CD4-positive, alpha-beta T cell treated with Interleukin-15 for 4 hours (primary cell): ENCODE results near the gene MAFB.

Experiments used
- DNase-seq: peaks from one replicate; pipeline ENCODE4 v3.0.0-alpha.2; 2020; ENCODE audit warnings: low spot score

Gene MAFB

DNA sequence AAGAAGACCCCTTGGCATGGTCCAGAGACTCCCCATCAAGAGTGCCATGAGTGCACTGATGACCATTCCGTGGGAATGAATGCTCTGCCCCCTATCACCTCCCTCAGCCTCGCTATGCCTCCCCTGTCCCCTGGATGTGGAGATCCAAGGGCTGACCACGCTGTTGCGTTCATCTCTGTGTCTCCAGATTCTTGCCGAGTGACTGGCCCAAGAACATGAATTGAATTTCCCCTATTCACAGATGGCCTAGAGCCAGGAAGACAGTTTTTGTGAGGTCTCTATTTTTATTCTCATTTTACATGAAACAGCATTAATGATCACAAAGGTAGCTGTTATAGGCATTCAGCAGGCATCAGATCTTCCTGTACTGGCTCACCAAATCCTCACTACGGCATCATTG, 33.6 kb downstream of the MAFB start:
- no peak for DNase-seq

DNA sequence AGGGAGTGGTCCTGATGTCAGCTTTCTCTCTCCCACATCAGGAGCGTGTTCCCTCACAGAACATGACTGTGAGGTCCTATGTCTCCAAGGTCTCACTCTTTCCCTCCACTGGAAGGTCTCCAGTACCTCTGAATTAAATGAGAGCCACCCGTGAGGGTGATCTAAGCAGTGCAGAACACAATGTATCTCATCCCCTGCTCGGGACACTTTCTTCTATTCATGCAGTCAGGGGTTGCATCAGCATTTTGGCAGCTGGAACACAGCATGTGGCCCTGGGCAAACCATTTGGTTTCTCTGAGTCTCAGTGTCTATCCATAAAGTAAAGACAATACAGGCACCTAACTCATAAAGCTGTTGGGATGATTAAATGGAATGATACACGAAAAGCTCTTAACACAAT, 34.2 kb downstream of the MAFB start:
- no peak for DNase-seq

DNA sequence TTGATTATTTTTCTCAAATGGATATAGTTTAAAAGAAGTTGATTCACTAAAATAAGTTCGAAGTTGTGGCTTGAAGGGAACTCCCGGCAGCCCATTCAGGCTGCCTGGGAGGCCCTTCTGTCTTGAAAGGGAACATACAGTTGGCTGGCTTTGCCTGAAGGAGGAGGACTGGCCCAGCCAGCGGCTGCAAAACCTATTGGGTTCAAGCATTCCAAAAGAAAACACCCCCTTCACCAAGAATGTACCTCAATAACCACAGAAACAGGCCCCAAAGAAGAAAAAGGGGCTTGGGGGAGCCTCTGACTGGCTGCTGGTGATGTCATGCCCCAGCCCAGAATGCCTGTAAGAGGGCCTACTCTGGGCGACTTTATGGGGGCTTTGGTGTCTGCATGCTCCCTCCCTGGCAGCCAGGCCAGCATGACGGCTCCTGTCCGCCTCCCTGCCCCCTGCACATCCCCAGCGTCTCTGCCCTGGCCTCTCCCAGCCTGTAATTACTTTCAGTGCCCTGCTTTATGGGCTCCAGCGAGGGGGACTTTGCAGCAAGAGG, 36.5 kb downstream of the MAFB start:
- no peak for DNase-seq

DNA sequence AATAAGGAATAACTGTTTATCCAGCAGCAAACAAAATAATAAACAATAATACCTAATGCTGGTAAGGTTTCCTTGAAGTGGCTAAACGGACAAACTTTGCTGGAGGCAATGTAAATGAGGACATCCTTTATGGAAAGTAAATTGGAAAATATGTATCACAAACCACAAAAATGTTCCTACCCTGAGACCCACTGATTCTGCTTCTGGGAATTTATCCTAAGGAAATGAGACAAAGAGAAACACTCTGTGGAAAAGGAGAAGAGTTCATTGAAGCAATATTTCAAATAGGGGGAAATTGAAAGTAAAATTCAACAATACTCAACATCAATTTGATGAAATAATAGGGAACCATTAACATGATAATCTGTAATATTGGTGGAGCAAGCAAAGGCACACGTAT, 37.9 kb downstream of the MAFB start:
- no peak for DNase-seq

DNA sequence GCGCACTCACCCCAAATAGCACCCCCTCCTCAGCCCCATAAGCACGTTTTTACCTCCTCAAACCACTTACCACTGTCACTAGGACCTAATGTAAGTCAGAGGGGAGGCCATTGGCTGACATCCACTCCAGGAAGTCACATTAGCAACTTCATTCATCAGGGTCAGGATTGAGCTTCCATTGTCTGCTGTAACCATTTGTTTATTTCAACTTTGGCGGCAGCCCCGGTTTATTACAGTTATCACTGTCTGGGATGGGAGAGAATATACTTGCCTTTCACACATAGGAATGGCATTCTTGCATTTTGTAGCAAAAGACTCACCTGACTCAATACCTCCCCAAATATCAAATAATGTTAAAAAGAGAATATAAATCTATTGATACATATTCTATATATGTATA, 38.3 kb downstream of the MAFB start:
- no peak for DNase-seq

DNA sequence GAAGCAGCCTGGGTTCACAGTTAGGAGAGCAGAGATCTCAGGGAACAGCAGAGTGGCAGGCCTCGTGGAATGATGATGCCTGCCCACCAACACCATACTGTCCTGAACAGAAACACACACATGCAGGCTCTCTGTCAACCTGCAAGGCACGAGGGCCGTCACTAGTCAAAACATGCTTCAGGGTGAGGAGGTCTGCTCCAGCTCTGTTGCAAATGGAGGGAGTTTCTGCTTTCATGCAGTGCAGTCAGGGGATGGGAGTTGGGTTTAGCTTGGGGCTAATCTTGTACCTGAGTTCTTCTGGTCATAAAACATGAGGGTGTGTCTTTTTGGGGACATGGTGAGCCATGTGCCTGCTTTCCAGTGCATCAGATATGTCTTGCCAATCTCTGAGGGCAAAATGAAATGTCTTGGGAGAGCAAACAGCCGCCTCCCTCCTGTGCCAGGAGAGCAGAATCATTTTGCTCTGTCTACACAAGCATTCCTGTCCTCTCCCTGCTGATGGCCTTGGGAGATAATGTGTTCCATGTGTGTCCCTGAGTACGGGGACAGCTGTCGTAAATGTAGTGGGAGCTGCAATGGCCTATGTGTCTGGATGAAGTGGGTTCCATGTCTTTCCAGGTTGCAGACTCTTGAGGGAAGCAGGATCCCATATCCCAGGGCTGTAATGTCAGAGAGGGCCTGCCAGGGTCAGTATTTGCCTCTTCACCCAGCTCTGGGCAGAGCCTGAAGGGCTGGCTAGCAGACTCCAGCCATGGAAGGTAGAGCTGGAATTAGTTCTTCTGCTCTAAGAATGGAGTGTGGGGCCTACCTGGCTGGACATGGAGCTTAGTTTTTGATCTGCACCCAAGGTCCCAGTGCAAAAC, 40.6 kb downstream of the MAFB start:
- no peak for DNase-seq

DNA sequence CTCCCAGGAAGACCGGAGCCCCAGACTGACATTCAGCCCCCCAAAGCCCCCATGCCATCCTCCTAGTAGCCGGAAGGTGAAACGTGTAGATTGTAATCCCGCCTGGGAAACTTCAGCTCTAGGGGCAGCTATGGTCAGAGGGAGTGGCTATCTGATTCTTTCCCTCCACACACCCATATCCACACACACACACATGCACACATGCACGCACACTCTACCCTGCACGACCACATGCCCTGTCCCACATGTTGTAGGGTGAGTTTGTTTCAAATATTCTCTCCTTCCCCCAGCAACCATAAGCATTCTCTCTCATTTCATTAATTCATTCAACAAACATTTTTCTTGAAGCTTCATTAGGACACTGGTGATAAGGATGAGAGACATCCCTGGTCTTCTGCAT, 42.2 kb downstream of the MAFB start:
- DNase-seq, result no peak

DNA sequence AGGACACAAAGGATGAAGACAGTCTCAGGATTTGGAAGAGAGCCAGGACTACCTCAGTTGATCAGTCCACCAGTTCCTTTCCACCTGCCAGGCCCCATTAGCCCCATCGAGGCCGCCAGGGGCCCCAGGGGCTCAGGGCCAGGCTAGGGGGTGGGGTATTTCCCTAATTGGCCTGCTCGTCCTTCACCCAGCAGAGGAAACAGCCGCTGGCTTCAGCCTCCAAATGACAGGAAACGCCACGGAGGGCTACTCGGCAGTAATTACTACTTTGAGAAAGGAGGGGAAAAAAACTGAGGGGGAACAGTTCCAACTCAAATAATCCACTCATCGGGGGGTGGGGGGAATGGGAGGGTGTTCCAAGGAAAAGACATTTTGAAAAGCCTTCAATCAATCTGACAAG, 42.7 kb downstream of the MAFB start:
- DNase-seq, result no peak

DNA sequence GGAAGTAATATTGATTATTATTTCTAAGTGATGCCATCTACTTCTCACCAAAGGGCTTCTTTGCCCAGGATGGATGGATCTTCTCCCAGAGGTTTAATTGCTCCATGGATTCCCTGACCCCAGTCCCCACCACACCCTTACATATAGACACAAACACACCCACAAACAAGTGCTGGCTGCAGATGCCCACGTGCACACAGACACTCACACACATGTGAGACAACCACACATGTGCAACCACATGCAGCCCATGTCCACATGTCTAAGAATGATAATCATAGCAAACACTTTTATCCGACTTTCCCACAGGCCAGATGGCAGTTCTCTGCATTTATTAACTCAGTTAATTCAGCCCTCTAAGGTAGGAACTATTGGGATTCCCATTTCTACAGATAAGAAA, 44.2 kb downstream of the MAFB start:
- DNase-seq, result no peak

DNA sequence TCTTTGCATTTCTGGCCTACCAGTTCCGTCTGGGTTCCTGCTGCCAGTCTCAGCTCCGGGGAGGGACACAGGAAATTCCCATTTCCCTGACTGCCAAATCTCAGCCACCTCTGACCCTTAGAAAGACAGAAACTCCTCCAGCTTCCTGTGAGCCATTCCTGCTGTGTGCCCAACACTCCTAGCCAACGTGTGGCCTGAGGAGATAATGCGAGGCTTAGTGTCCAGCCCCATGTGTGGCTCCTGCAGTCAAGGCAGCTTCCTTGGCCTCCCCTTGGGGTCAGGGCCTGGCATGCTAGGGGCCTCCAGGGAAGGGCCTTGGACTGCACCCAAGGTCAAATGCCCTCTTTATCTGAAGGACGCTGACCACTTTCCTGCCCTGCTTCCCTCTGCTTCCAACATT, 45.1 kb downstream of the MAFB start:
- no peak for DNase-seq

DNA sequence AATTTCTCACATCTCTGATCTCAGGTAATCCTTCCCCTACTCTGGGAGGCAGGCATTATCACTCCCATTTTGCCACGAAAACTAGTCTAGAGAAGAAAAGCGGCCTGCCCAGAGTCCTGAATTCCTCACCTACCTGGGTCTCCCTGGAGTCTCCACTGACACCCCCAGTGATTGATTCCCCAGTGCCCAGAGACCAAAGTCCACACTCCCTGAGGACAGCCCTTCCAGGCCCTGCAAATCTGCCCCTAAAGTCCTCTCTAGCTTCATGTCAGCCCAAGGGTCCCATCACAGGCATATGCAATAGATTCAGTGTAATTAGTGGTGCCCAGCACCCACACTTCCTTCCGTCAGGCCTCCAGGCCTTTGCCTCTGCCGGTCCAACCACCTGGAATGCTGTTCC, 47.2 kb downstream of the MAFB start:
- no peak for DNase-seq

DNA sequence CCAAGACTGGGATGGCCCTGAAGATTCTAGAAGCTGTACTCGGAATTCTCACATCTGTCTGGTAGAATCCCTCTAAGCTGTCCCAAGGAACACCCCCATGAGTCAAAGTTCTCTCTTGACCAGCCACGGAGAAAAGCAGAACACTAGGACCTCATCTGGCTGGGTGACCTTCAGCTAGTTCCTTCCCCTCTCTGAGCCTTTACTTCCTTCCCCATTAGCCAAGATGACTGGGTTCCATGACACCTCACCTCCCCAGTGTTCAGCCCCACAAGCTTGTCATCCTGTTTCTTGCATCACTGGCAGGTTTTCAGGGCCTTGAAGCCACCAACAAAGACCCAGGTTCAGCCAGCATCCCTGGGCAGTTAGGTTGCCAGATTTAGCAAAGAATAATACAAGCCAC, 47.8 kb downstream of the MAFB start:
- DNase-seq, result no peak

DNA sequence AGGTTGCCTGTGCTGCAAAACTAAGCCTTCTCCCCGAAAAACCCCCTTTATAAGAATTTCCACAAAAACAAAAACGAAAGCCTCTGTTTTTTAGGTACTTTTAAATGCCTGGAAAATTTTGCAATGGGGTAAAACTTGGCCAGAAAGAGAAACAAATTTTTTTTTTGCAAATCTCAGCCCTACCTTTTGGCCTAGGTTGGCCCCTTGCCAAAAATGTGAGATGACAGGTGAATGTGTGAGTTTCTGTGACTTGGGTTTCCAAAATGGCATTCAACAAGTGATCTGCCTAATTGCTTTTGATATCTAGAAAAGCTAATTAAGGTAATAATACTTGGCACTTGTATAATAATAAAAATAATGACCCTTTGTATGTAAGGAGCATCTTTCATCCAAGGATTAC, 48.4 kb downstream of the MAFB start:
- DNase-seq, result no peak

DNA sequence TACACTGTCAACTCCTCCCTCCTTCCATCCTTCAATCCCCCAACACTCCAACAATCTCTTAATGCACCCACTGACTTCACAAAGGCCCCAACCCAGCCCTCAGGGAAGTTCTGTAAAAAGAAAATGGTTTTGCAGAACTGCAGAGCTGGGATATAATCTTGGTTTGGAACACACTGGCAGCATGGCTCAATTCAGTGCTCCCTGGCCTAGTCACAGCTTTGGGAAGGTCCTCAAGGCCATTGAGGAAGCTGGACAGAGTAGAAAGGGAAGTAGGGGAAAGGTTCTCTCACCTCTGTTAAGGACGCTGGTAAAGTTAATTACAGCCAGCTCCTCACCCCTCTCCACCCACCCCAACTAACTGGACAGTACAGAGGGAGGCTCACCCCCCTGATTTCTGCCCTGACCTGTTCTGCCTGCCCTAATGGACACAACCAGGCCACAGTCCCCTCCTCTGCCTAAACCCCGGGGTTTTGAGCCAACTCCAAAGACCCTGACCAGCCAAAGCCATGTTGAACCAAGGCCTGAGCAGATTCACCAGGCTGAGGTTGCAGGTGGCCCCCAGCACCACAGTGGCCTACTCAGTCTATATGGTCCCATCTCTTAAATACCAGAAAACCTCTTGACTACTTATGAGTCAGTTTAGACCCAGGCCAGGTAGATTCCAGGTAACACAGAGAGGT, 49.2 kb downstream of the MAFB start:
- DNase-seq, result no peak

DNA sequence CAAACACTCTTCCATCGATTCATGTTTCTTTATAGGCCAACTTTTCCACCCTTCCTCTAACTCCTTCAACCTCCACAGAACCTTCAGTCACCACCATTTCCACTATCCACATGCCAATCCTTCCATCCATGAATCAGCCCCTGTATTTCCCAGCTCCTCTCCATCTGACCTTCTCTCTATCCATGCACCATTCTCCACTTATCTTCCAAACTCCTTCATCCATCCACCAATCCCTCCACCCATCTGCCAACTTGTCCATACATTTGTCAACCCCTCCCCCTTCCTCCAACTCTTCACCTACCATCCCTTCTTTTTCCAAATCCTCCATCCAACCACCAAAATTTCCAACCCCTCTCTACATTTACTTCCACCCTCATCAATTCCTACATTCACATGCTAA, 49.9 kb downstream of the MAFB start:
- no peak for DNase-seq

DNA sequence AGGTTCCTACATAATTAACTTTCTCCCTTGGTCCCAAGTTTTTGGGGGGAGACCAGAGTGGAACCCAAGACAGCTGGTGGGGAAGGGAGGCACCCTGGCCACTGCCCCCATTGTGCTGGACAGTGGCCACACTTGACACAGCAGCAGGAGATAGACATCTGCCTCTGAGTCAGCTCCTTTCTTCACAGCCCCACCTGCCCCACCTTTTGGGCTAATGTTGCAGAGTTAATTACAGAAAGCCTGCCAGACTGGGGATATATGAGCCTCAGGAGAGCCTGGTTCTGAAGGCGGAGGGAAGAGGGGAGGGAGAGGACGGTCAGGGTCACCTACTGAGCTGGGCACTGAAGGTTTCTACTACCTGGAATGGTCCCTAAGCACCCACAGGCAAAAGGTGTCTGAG, 50.6 kb downstream of the MAFB start:
- no peak for DNase-seq

DNA sequence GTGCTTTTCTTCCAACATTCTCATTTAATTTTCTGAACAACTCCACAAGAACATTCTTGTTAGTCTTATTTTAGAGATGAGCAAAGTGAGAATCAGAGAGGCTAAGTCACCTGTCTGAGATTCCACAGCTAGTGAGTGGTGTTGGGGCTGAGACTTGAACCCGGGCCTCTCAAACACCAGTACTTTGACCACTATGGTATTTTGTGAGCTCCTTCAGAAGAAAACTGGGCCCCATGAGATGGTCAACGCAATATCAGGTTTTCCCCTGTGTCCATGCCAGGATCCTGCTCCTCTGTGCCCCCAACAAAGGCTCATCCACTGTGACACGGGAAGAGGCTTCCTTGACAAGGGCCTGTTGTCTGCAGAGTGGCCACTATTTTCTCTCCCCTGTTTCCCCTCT, 51.9 kb downstream of the MAFB start:
- DNase-seq, result no peak

DNA sequence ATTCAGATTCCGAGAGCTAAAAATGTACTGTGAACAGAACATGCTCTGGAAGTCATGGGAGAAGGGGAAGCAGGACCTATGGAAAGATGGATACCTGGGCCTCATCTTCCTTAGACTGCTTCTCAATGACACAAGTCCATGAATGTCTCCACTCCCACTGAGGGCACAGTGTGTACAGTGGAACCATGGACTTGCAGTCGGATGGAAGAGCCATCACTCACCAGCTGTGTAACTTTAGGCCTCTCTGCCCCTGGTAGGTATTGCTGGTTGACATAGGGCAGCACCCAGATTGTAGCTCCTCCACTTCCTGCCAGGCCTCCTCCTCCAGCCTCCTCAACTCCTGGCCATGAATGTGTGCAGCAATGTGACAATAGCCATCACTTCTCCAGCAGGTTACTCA, 52.5 kb downstream of the MAFB start:
- DNase-seq, result no peak

DNA sequence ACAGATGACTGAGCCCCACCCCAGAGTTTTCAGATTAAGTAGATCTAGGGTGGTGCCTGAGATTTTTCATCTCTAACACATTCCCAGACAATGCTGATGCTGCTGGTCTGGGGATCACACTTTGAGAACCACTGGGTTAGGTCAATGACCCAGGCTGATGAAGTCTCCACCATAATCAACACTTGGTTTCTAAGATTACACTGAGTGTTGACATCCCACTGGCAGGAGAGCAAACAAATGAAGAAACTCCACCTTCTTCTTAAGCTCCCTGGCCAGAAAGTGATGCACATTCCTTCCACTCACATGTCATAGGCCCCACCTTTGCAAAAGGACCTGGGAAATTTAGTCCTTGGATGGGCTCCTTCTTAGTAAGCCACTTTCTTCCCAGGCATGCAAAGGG, 53.1 kb downstream of the MAFB start:
- no peak for DNase-seq
